GM21576 (cell line): ENCODE data around the gene PDGFA.

Experiments used
- ATAC-seq: cut with Tn5 transposase; IDR thresholded peaks from one replicate; pipeline ENCODE4 v1.9.1; 2021; ENCODE audit warnings: mild to moderate bottlenecking, moderate library complexity; ENCODE audit not compliant: unreplicated experiment

Gene PDGFA

GRCh38 chr7:449324-450019 is 70.2 kb downstream of the PDGFA start:
- no peak for ATAC-seq

GRCh38 chr7:447523-447922 is 72.1 kb downstream of the PDGFA start:
- no peak for ATAC-seq
